Osteocyte (in vitro differentiated cells): ENCODE results near the gene PI4K2B. TPM values are rescaled to one million over a fixed set of nuclear protein-coding genes. Genes with fewer than 3 reads are reported as not detected.

ENCODE experiments used
- DNase-seq: peaks from one replicate; pipeline ENCODE4 v3.0.0; 2021; ENCODE audit warnings: mixed read lengths; ENCODE audit not compliant: unreplicated experiment; ENCODE audit errors: extremely low spot score
- H3K27ac Mint-ChIP-seq: one replicate; pipeline ENCODE4 v1.8.0; 2021; ENCODE audit warnings: mild to moderate bottlenecking, mixed read lengths; ENCODE audit not compliant: unreplicated experiment
- H3K27me3 Mint-ChIP-seq: one replicate; pipeline ENCODE4 v1.8.0; 2021; ENCODE audit warnings: mixed read lengths; ENCODE audit not compliant: unreplicated experiment
- H3K36me3 Mint-ChIP-seq: one replicate; pipeline ENCODE4 v1.8.0; 2021; ENCODE audit warnings: mixed read lengths; ENCODE audit not compliant: unreplicated experiment
- H3K4me1 Mint-ChIP-seq: one replicate; pipeline ENCODE4 v1.8.0; 2021; ENCODE audit warnings: mixed read lengths; ENCODE audit not compliant: unreplicated experiment
- H3K4me3 Mint-ChIP-seq: one replicate; pipeline ENCODE4 v1.8.0; 2021; ENCODE audit warnings: mild to moderate bottlenecking, moderate library complexity, mixed read lengths; ENCODE audit not compliant: unreplicated experiment
- H3K9me3 Mint-ChIP-seq: one replicate; pipeline ENCODE4 v1.8.0; 2021; ENCODE audit warnings: mixed read lengths; ENCODE audit not compliant: unreplicated experiment
- CTCF ChIP-seq: fragments of 200-600 bp; sonication (generic); IDR thresholded peaks from 2 replicates; pipeline ENCODE4 v1.5.0; 2021; ENCODE audit warnings: antibody characterized with exemption, mild to moderate bottlenecking, moderate library complexity
- total RNA-seq: library from RNA; stranded (reverse); gene quantifications from 2 replicates; pipeline ENCODE4 v1.2.1, GENCODE V29; 2021

Gene PI4K2B
- total RNA-seq, 1 donor from 2014 or later = 9.7 TPM

GRCh38 chr4:25290490-25291067 lies 56.7 kb downstream of the PI4K2B start:
- H3K9me3 Mint-ChIP-seq = peaks cover 18% of the 10 kb centered on the region
- peaks cover 5% of the 10 kb centered on the region for H3K36me3 Mint-ChIP-seq
- DNase-seq = no peak
- no peak overlapping the region for H3K4me3 Mint-ChIP-seq
- no peak for TF ChIP-seq CTCF
- no peak overlapping the region for H3K27ac Mint-ChIP-seq
- peaks cover 14% of the 10 kb centered on the region for H3K27me3 Mint-ChIP-seq
- no peaks in the 10 kb centered on the region for H3K4me1 Mint-ChIP-seq

- TF ChIP-seq CTCF = no peak
- no peak for DNase-seq
- Mint-ChIP-seq H3K4me3 (no peak overlapping the region), H3K9me3 (peaks cover 18% of the 10 kb centered on the region), H3K27ac (no peak overlapping the region), H3K27me3 (peaks cover 9% of the 10 kb centered on the region), H3K36me3 (peaks cover 5% of the 10 kb centered on the region), H3K4me1 (no peaks in the 10 kb centered on the region)
Observed at GRCh38 chr4:25291158-25291733, 57.4 kb downstream of the PI4K2B start.

- TF ChIP-seq CTCF = no peak
- no peak overlapping the region for H3K4me3 Mint-ChIP-seq
Observed at GRCh38 chr4:25297528-25298242, 63.9 kb downstream of the PI4K2B start.

GRCh38 chr4:25299476-25300203 lies 65.8 kb downstream of the PI4K2B start:
- DNase-seq = no peak
- H3K27me3 Mint-ChIP-seq = peaks cover 19% of the 10 kb centered on the region

More at GRCh38 chr4:25297528-25298242, 63.9 kb downstream of the PI4K2B start:
- Mint-ChIP-seq H3K27ac (no peak overlapping the region), H3K4me1 (no peaks in the 10 kb centered on the region), H3K27me3 (peaks cover 20% of the 10 kb centered on the region), H3K36me3 (no peaks in the 10 kb centered on the region), H3K9me3 (no peaks in the 10 kb centered on the region)
- DNase-seq = no peak

More at GRCh38 chr4:25299476-25300203, 65.8 kb downstream of the PI4K2B start:
- H3K9me3 Mint-ChIP-seq = no peaks in the 10 kb centered on the region
- no peaks in the 10 kb centered on the region for H3K36me3 Mint-ChIP-seq
- TF ChIP-seq CTCF = no peak
- no peak overlapping the region for H3K4me3 Mint-ChIP-seq
- H3K4me1 Mint-ChIP-seq = no peaks in the 10 kb centered on the region
- H3K27ac Mint-ChIP-seq = no peak overlapping the region
